Measurements from ENCODE around the gene CDK17.

GRCh38 chr12:96378319-96378718 is 21.9 kb downstream of the CDK17 start:
- TF ChIP-seq GATA2 (IDR thresholded peaks at IDR 0.05; ENCODE audit: low read depth, low read length) = no peak
- TF ChIP-seq GATA3 (IDR thresholded peaks at IDR 0.05; ENCODE audit: low read depth, low read length) = no peak

Measured in SH-SY5Y (cell line).